NCI-H2227 treated with DMSO at 0.1 percent for 48 hours (cell line): ENCODE data around the gene ZNF800.
"Not testable (repeated sequence)": the region's sequence is repeated elsewhere in the genome, so short reads cannot be mapped to it uniquely, and the experiment has no call there.

Experiments
- DNase-seq: peaks from one replicate; lab custom pipeline; 2025; lab: John Stamatoyannopoulos, UW

The ZNF800 gene

DNA sequence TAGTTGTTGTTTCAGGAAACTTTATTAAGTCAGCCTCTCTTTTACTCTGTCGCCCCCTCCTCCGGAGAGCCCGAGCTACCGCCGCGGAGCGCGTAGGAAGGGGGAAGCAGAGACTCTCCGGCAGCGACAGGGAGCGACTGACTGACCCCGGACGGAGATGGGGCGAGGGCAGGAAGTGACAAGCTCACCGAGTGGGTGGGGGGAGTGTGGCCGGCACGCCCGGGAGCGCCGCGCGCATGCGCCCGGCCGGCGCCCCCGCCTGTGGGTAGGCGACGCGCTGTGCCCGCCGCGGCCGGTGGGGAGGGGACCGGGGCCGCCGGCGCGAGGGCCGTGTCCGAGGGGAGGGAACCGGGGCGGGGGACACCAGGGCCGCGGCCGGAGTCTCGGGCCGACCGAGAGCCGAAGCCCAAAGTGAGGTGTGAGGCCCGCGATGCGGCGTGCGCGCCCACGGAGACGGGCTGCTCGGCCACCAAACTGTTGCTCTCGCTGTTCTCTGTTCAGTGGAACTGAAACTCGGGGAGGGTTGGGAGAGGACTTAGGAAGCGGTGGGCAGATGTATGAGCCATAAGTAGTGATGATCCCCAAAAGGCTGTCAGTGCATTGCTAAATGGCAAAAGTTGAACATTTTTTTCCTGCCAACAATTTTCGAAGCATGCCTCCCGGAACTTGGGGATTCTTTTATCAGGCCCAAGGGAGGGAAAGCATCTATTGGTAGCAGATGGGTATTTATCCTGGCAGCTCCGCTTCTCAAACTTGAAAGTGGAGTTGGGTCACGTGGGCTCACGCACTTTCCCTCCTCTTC is at the start of gene ZNF800:
TSS of gene ZNF800 (minus strand) at position 143 of the 802 bp plus-strand sequence. CDS start 1,151 bp downstream, outside the sequence.
- peak; percentile 81 for DNase-seq

DNA sequence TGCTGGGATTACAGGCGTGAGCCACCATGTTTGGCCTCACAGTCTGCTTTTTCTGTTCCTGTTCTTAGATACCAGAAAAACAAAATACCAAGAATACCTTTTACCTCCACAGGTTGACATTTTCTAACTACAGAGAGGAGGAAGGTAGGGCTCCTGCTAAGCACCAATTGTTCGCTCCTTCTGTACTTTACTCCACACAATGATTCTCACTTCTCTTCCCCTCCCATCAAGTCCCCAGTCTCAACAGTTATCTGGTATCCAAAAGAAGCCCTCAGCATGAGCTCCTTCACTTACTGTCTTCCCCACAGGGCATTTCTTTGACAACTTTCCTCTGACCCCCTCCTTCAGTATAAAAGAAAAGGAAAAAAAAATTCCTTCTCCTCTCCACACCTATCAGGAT is 47.7 kb upstream of the ZNF800 start:
- no peak for DNase-seq

DNA sequence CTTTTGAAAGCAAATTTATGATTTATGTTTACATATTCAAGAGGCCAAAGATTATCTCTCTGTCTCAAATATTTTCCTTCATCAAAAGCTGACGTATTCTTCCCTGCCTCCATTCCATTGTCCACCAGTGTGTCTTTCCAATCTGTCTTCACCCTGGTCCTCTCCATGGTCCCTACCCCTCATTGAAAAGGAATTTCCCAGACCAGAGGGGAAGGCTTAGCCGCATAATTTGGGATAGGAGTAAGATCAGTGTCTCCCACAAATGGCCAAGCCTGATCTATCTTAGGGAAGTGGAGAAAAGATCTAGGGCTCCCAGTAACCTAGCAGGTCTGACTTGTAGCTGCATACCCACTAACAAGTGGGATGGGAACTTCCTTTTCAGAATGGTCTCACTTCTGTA is 46.3 kb upstream of the ZNF800 start:
- DNase-seq: no peak

- no peak for DNase-seq
Measured at GRCh38 chr7:127437837-127438236, 45.3 kb upstream of the ZNF800 start.

- DNase-seq: no peak
Measured at GRCh38 chr7:127437241-127437640, 44.7 kb upstream of the ZNF800 start.

DNA sequence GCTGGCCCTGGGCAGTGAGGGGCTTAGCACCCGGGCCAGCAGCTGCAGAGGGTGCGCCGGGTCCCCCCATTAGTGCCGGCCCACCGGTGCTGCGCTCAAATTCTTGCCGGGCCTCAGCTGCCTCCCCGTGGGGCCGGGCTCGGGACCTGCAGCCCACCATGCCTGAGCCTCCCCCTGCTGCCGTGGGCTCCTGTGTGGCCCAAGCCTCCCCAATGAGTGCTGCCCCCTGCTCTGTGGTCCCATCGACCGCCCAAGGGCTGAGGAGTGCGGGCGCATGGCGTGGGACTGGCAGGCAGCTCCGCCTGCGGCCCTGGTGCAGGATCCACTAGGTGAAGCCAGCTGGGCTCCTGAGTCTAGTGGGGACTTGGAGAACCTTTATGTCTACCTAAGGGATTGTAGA is 36.8 kb upstream of the ZNF800 start:
- DNase-seq: not testable (repeated sequence)

DNA sequence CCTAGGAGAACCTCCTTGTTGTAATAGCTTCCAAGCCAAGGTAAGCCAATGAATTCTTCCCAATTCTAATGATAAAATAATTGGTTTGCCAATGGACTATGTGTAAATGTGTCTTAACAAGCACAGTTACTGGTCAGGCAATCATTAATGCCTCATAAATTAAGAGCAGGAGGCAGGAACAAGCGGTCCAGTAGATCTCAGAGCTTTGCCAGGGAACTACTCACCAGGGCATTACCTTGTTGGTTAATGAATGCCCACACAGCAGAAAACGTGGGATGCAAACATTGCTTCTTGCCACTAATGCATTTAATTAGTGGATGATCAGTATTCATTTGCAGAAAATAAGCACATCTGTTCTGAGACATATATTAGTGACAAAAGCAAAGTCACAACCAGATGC is 26.7 kb upstream of the ZNF800 start:
- no peak for DNase-seq

- no peak for DNase-seq
Measured at GRCh38 chr7:127418459-127418858, 26.0 kb upstream of the ZNF800 start.

GRCh38 chr7:127417346-127417745 is 24.8 kb upstream of the ZNF800 start:
- no peak for DNase-seq

DNA sequence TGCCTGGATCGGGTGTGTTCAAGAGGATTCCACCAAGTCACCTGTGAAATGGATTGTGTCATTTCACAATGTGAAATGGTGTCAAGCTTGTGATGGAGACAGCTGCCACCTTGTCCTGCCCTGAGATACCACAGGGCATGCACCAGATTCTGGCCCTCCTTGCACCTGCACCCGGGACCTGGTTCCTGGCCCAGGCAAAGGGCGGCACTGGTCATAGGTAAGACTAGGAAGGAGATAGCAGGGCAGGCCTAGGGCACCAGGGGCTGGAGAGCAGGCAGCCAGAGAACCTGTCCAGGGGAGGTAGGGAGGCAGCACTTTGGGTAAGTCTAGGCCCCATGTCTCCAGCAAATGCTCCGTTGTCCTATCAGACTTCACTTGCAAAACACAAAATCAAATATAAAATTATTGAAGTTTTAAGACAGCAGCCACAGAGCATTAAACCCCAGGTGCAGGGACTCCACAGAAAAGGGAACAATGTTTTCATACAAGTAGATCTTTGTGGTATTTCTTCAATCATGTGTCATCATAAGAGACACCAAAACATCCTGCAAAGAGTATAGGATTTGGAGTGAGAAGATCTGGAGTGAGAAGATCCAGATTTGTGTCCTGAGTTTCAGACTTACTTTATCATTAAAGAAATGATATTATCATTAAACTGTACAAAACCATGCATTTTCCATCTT is 22.7 kb upstream of the ZNF800 start:
- DNase-seq: no peak

- DNase-seq: no peak
Measured at GRCh38 chr7:127413962-127414361, 21.5 kb upstream of the ZNF800 start.

- no peak for DNase-seq
Measured at GRCh38 chr7:127413326-127413725, 20.8 kb upstream of the ZNF800 start.

DNA sequence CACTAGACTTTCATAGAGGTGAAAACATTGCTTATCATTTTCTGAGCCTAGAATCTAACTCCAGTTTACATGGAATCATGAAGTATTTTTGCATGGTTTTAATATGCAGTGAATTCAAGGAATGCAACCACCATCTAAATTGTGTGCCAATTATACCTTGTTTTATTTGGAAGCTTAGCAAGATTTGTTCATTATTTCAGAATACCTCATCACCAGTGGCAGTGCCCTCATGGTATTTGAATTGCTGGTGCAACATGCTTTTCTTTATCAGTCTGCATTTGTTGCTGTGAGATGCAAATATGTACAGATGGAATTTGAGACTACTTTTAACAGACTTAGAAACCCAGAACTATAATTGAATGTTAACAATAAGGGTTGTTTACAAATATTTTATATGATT is 18.7 kb upstream of the ZNF800 start:
- DNase-seq: no peak

GRCh38 chr7:127409629-127410028 is 17.1 kb upstream of the ZNF800 start:
- DNase-seq: no peak

- DNase-seq: no peak
Measured at GRCh38 chr7:127404286-127405072, 12.0 kb upstream of the ZNF800 start.

- no peak for DNase-seq
Measured at GRCh38 chr7:127396184-127396583, 3.7 kb upstream of the ZNF800 start.

DNA sequence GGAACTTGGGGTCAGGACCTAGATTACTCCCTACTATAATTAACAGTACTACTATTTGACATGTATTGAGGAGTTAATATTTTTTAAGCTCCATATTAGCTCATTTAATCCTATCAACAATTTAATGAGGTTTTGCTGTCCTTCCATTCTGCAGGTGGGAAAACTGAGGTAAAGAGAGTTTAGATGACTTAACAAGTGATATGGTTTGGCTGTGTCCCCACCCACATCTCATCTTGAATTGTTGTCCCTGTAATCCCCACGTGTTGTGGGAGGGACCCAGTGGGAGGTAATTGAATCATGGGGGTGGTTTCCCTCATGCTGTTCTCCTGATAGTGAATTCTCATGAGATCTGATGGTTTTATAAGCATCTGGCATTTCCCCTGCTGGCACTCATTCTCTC is 2.6 kb upstream of the ZNF800 start:
- DNase-seq: not testable (repeated sequence)

DNA sequence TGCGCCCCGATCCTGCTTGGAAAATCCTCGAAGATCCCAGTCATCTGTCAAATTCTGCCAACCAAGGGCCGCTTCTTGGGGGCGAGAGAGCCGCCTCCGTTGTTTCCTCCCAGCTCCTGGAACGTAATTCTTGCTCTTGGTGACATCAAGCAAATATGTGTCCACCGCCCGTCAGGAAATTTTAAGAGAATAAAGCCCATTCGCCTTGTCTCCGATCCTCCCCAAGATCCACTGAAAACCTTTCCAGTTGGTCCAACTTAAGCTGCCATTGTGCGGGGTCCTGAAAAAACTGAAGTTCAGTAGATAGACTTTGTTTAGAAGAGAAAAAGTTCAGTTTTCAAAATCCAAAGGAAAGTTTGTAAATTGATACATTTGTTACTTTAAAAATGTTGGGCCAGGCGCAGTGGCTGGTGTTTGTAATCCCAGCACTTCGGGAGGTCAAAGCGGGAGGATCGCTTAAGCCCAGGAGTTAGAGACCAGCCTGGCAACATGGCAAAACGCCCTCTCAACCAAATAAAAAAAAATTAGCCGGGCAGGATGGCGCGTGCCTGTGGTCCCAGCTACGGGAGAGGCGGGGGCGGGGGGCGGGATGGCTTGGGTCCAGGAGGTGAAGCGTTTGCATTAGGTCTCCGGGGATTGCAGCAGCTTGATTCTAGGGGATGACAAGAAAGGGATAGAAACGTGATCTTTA is 1.0 kb upstream of the ZNF800 start:
- DNase-seq: peak; percentile 62

- no peak for DNase-seq
Measured at GRCh38 chr7:127392182-127392565, 334 bp downstream of the ZNF800 start.

DNA sequence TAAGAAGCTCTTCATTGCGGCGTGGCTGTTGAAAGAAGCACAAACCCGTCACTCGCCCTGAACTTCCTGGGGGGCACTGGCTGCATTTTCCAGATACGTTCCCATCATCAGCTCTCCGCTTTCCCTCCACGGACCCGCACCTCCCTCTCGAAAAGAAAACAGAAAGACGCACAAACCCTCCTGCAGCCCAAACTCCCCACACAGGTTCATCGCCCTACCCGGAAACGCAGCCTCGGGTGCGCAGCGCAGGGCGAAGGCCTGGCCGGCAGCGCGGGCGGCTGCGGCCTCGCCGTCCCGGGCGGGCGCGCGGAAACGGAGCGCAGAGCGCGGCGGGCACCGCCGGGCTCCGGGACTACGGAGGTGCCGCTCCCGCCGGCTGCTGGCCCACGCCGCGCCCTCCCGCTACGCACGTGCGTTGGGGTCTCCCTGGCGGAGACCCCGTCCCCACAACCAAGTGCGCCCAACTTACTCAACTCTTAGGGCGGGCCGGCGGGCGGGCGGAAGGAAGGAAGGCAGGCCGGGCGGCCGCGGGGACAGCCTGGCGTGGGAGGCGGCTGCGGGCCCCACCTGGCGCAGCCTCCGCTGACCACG is 822 bp downstream of the ZNF800 start:
- no peak for DNase-seq

DNA sequence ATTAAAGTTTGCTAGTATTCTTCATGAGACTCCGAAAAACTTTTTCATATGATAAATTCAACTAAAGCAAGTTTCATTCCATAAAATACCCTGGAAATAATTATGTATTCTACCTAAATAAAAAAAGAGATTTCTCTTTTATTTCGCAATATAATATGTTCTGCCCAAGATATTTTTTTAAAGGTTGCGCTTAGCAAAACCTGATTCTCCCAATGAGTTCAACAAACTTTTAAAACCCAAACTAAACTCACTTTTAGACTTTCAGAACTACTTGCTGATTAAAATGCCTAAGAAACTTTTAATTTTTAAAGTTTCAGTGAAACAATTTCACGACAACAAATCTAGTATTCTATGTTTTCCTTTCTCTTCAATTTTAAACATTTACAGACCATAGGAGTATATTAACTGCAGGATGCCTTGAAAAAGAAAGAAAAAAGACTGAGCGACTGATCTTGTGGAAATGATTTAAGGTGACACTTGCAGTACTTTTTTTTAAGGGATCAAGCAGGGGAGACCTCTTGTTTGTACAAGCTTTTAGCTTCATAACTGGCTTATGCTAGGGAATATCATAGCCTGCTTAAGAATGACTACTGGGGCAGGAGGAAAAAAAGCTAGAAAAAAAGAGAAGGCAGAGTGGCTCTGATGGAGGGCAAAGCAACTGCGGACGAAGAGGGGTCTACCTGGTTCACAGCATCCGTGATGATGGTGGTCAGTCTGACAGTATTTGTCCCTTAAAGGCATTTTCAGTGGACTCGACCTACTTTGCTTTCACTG is 1.5 kb downstream of the ZNF800 start:
- DNase-seq: no peak
